ENCODE results near the gene CLEC3B. TPM values are rescaled to one million over a fixed set of nuclear protein-coding genes. Genes with fewer than 3 reads are reported as not detected.

Gene CLEC3B
- total and polyA plus RNA-seq, 2 of the 8 experiments (the other 6 are each of a cell fraction or from before 2014, with no cell fraction given) = 0.32 TPM; not detected in 1

GRCh38 chr3:45016916-45017315 is 9.2 kb upstream of the CLEC3B start:
- H2BK120ac ChIP-seq (replicated peaks; ENCODE audit: low read depth, low read length) = no peak overlapping the region
- no peaks in the 10 kb centered on the region; the same call in 1 of the 2 replicates for H3K79me1 ChIP-seq (ENCODE audit: low read depth, low read length)
- no peak overlapping the region for H4K91ac ChIP-seq (replicated peaks; ENCODE audit: insufficient read length, low read length)
- H3K18ac ChIP-seq (ENCODE audit: extremely low read depth, low read length) = no peak overlapping the region
- no peak overlapping the region for H3K14ac ChIP-seq (ENCODE audit: insufficient read length)
- peaks cover 0 to 5% (median 0%) of the 10 kb centered on the region in 4 experiments; a peak in 3 of 7 replicates for H3K4me1 ChIP-seq (replicated peaks in 1 of 4; ENCODE audit: control insufficient read depth in 3 of 4, insufficient read depth in 4 of 4, low read length in 3 of 4)
- no peaks in the 10 kb centered on the region for H3K23me2 ChIP-seq (ENCODE audit: low read depth, low read length)
- CTCF ChIA-PET (ENCODE audit: partially characterized antibody) = interaction anchor here (0.8 to 1.3 kb wide), 3 partner anchors 18 to 28 kb away, joined by 4 to 6 read pairs (median 4); no protein-coding TSS in a partner anchor
- no peaks in the 10 kb centered on the region for H3K27me3 ChIP-seq (replicated peaks in 1 of 4; ENCODE audit: control insufficient read depth in 3 of 4, extremely low read depth in 1 of 4, insufficient read depth in 3 of 4, low read length in 3 of 4)
- no peak overlapping the region for H2BK5ac ChIP-seq (ENCODE audit: low read depth, low read length)
- DNase-seq (ENCODE audit: low read depth in 1 of 2, low spot score in 2 of 2) (no peak), FAIRE-seq (no peak)
- H3K23ac ChIP-seq (ENCODE audit: insufficient read length) = no peak overlapping the region
- H3K4me2 ChIP-seq (ENCODE audit: insufficient read depth in 1 of 2, low read depth in 2 of 2, low read length in 2 of 2) = no peak overlapping the region
- no peak overlapping the region for H4K8ac ChIP-seq (ENCODE audit: extremely low read depth, insufficient read depth, low read length)
- H3K79me2 ChIP-seq (ENCODE audit: control insufficient read depth in 1 of 2, insufficient read depth in 2 of 2, low read length in 2 of 2) = no peaks in the 10 kb centered on the region
- TF ChIP-seq SIX5 (IDR thresholded peaks at IDR 0.05; ENCODE audit: low read depth, low read length) (no peak), CTCF (IDR thresholded peaks at IDR 0.05; ENCODE audit: control extremely low read depth in 1 of 3, insufficient read depth in 1 of 3, low read depth in 1 of 3, low read length in 3 of 3) (no peak), POLR2A (IDR thresholded peaks at IDR 0.05; ENCODE audit: control extremely low read depth in 1 of 2, low read depth in 2 of 2, low read length in 2 of 2) (no peak), EP300 (IDR thresholded peaks at IDR 0.05; ENCODE audit: borderline replicate concordance in 1 of 2, low read depth in 2 of 2, low read length in 2 of 2) (no peak), RAD21 (IDR thresholded peaks at IDR 0.05 in 1 of 2, conservative IDR thresholded peaks at IDR 0.05 in 1 of 2; ENCODE audit: low read depth in 2 of 2, low read length in 2 of 2) (no peak)
- H3K9ac ChIP-seq (replicated peaks in 1 of 4; ENCODE audit: extremely low read depth in 1 of 4, low read depth in 3 of 4, low read length in 3 of 4) = no peak overlapping the region
- peaks cover 8 to 26% (median 17%) of the 10 kb centered on the region in 4 experiments; a peak in 6 of 8 replicates for H3K36me3 ChIP-seq (ENCODE audit: control insufficient read depth in 2 of 4, insufficient read depth in 4 of 4, low read length in 3 of 4)
- 85% methylated on average over 2 of the region's 2 CpGs; no CpG with 5 or more reads in 1 of the 2 experiments for WGBS, 2 experiments (ENCODE audit: extremely low coverage in 1 of 2, insufficient coverage in 1 of 2, insufficient read length in 1 of 2, insufficient replicate concordance in 2 of 2, low coverage in 1 of 2, low lambda C conversion rate in 2 of 2, missing lambda C conversion rate in 1 of 2)
- no peak overlapping the region for H2AFZ ChIP-seq (ENCODE audit: low read length)
- H2AK5ac ChIP-seq (ENCODE audit: low read depth, low read length) = no peak overlapping the region
- no peak overlapping the region for H3K56ac ChIP-seq (replicated peaks; ENCODE audit: insufficient read length, low read depth, low read length)
- no peak overlapping the region for H4K5ac ChIP-seq (ENCODE audit: insufficient read length, low read depth, low read length)
- H2BK20ac ChIP-seq (ENCODE audit: low read length) = no peak overlapping the region
- no peak overlapping the region for H3K4me3 ChIP-seq (ENCODE audit: extremely low read depth in 1 of 4, insufficient read depth in 2 of 4, low read depth in 3 of 4, low read length in 4 of 4)
- POLR2A ChIA-PET (ENCODE audit: partially characterized antibody) = interaction anchor here (1.0 to 2.5 kb wide), 5 partner anchors 8 to 49 kb away, joined by 3 to 13 read pairs (median 3); partner anchors contain the start of gene CLEC3B
- H3K9me3 ChIP-seq (ENCODE audit: insufficient read depth in 2 of 2, low read depth in 1 of 2, low read length in 1 of 2) = no peaks in the 10 kb centered on the region
- H4K20me1 ChIP-seq (replicated peaks in 1 of 2; ENCODE audit: control insufficient read depth in 1 of 2, insufficient read depth in 2 of 2, low read length in 2 of 2) = peaks cover 0 to 5% of the 10 kb centered on the region in 2 experiments
- H3K27ac ChIP-seq (ENCODE audit: low read depth, low read length) = no peak overlapping the region
- H2BK15ac ChIP-seq (ENCODE audit: low read length) = no peak overlapping the region
- no peak overlapping the region for H2BK12ac ChIP-seq (ENCODE audit: low read depth, low read length)
- H3K4ac ChIP-seq (replicated peaks; ENCODE audit: insufficient read length, low read depth, low read length) = no peak overlapping the region
